GM23338 (cell line): ENCODE measurements around the gene MICAL3. TPM values are rescaled to one million over a fixed set of nuclear protein-coding genes. Genes with fewer than 3 reads are reported as not detected.

Source experiments
- ATAC-seq: fragments of 200-7000 bp; cut with Tn5 transposase; 3 replicates; pipeline ENCODE4 v1.9.1; 2020
- DNase-seq: peaks from one replicate; pipeline ENCODE4 v3.0.0-alpha.2; 2015; ENCODE audit warnings: low spot score
- H2AFZ ChIP-seq: fragments of 200-600 bp; sonication (generic); 2 replicates; pipeline ENCODE4 v1.8.0; 2016; ENCODE audit warnings: antibody characterized with exemption, mild to moderate bottlenecking, moderate library complexity
- H3F3A ChIP-seq: fragments of 200-600 bp; sonication (generic); replicated peaks from 2 replicates; pipeline ENCODE4 v1.8.0; 2017; ENCODE audit warnings: antibody characterized with exemption, mixed run types, low read depth
- H3K27ac ChIP-seq: fragments of 200-600 bp; sonication (generic); 2 replicates; pipeline ENCODE4 v1.6.1; 2016; ENCODE audit warnings: low read depth
- H3K27me3 ChIP-seq: fragments of 200-600 bp; sonication (generic); 2 replicates; pipeline ENCODE4 v1.8.0; 2016; ENCODE audit warnings: mild to moderate bottlenecking, mixed run types, moderate library complexity; ENCODE audit not compliant: insufficient read depth
- H3K36me3 ChIP-seq: fragments of 200-600 bp; sonication (generic); 2 replicates; pipeline ENCODE4 v1.8.0; 2016; ENCODE audit warnings: mild to moderate bottlenecking; ENCODE audit not compliant: insufficient read depth
- H3K4me1 ChIP-seq: fragments of 200-600 bp; sonication (generic); 2 replicates; pipeline ENCODE4 v1.8.0; 2016; ENCODE audit warnings: mild to moderate bottlenecking, moderate library complexity; ENCODE audit not compliant: insufficient read depth
- H3K4me2 ChIP-seq: fragments of 200-600 bp; sonication (generic); 2 replicates; pipeline ENCODE4 v1.7.1; 2017; ENCODE audit warnings: mixed run types
- H3K4me3 ChIP-seq: fragments of 200-600 bp; sonication (generic); 2 replicates; pipeline ENCODE4 v1.6.1; 2016; ENCODE audit warnings: mixed run types
- H3K79me2 ChIP-seq: fragments of 200-600 bp; sonication (generic); replicated peaks from 2 replicates; pipeline ENCODE4 v1.8.0; 2017; ENCODE audit warnings: mild to moderate bottlenecking; ENCODE audit not compliant: insufficient read depth
- H3K9me2 ChIP-seq: fragments of 200-600 bp; sonication (generic); 2 replicates; pipeline ENCODE4 v1.8.0; 2017; ENCODE audit not compliant: insufficient read depth
- H4K20me1 ChIP-seq: fragments of 200-600 bp; sonication (generic); replicated peaks from 2 replicates; pipeline ENCODE4 v1.8.0; 2017; ENCODE audit warnings: mild to moderate bottlenecking; ENCODE audit not compliant: insufficient read depth
- H3K27ac Mint-ChIP-seq: 2 replicates; pipeline ENCODE4 v1.8.0; 2020; ENCODE audit warnings: inconsistent platforms, mild to moderate bottlenecking, moderate library complexity, mixed read lengths
- H3K27me3 Mint-ChIP-seq: 3 replicates; pipeline ENCODE4 v1.8.0; 2022; ENCODE audit warnings: low read depth, mild to moderate bottlenecking, moderate library complexity, mixed read lengths, inconsistent platforms; ENCODE audit not compliant: insufficient read depth, poor library complexity
- H3K36me3 Mint-ChIP-seq: 3 replicates; pipeline ENCODE4 v1.8.0; 2021; ENCODE audit warnings: low read depth, mild to moderate bottlenecking, inconsistent platforms, moderate library complexity, mixed read lengths
- H3K4me1 Mint-ChIP-seq: 3 replicates; pipeline ENCODE4 v1.8.0; 2020; ENCODE audit warnings: mild to moderate bottlenecking, inconsistent platforms, mixed read lengths
- H3K4me3 Mint-ChIP-seq: 3 replicates; pipeline ENCODE4 v1.8.0; 2021; ENCODE audit warnings: moderate library complexity, mild to moderate bottlenecking, inconsistent platforms, mixed read lengths
- H3K9me3 Mint-ChIP-seq: 3 replicates; pipeline ENCODE4 v1.8.0; 2020; ENCODE audit warnings: moderate library complexity, mild to moderate bottlenecking, inconsistent platforms, mixed read lengths
- CREB1 ChIP-seq: fragments of 250-450 bp; sonication (Bioruptor Pico); IDR thresholded peaks from 2 replicates; pipeline ENCODE4 v1.5.0; 2020; ENCODE audit warnings: low read depth, mild to moderate bottlenecking, moderate library complexity
- EZH2 ChIP-seq: fragments of 200-600 bp; sonication (generic); IDR thresholded peaks from one replicate; pipeline ENCODE4 v1.8.0; 2017; ENCODE audit warnings: antibody characterized with exemption, mild to moderate bottlenecking, low read depth; ENCODE audit not compliant: unreplicated experiment
- EZH2phosphoT487 ChIP-seq: fragments of 200-600 bp; sonication (generic); IDR thresholded peaks from one replicate; pipeline ENCODE4 v1.8.1; 2018; ENCODE audit warnings: antibody characterized with exemption; ENCODE audit not compliant: unreplicated experiment
- NANOG ChIP-seq: IDR thresholded peaks from 2 replicates; pipeline ENCODE4 v1.6.1; 2016; ENCODE audit warnings: antibody characterized with exemption, borderline replicate concordance
- REST ChIP-seq: IDR thresholded peaks from one replicate; pipeline ENCODE4 v1.6.1; 2018; ENCODE audit warnings: antibody characterized with exemption; ENCODE audit not compliant: unreplicated experiment
- STAT1 ChIP-seq: IDR thresholded peaks from one replicate; pipeline ENCODE4 v1.6.1; 2016; ENCODE audit warnings: antibody characterized with exemption; ENCODE audit not compliant: unreplicated experiment
- polyA plus RNA-seq: library from polyadenylated mRNA; unstranded; fragments of >200 nt; fragmentation: Nextera tagmentation; extraction: Ambion mirVana; gene quantifications from 2 replicates; pipeline ENCODE4 v1.2.1, GENCODE V29; 2016
- total RNA-seq: library from RNA; depleted of rRNA; stranded (reverse); fragments of >200 nt; shearing (Covaris generic); gene quantifications from 2 replicates; pipeline ENCODE4 v1.2.3, GENCODE V29; 2014

The MICAL3 gene
- total and polyA plus RNA-seq, 2 experiments from 2014 or later: 10.1 to 33.9 TPM

- H3K27ac ChIP-seq: no peak overlapping the region
- H3F3A ChIP-seq: peaks cover 3% of the 10 kb centered on the region; the same call in 1 of the 2 replicates
- Mint-ChIP-seq H3K9me3 (no peaks in the 10 kb centered on the region), H3K4me3 (no peak overlapping the region), H3K27me3 (peaks cover 4% of the 10 kb centered on the region), H3K36me3 (no peaks in the 10 kb centered on the region), H3K4me1 (peaks cover 34% of the 10 kb centered on the region), H3K27ac (no peak overlapping the region)
- H3K36me3 ChIP-seq: no peaks in the 10 kb centered on the region
- H2AFZ ChIP-seq: no peak overlapping the region
- ATAC-seq (no peak), DNase-seq (no peak)
- H3K9me2 ChIP-seq: no peaks in the 10 kb centered on the region
- no peaks in the 10 kb centered on the region for H3K27me3 ChIP-seq
- no peak overlapping the region for H3K4me3 ChIP-seq
- peaks cover 37% of the 10 kb centered on the region for H4K20me1 ChIP-seq
- peaks cover 93% of the 10 kb centered on the region for H3K79me2 ChIP-seq
- TF ChIP-seq EZH2phosphoT487 (no peak), STAT1 (no peak), CREB1 (CRISPR knock-in tag) (no peak), EZH2 (no peak)
- peaks cover 18% of the 10 kb centered on the region for H3K4me1 ChIP-seq
- H3K4me2 ChIP-seq: no peak overlapping the region
Observed at GRCh38 chr22:17914474-17914873, 109.9 kb downstream of the MICAL3 start.

- peaks cover 35% of the 10 kb centered on the region for H4K20me1 ChIP-seq
- no peak for ATAC-seq
- H3K27me3 ChIP-seq: no peaks in the 10 kb centered on the region
- no peaks in the 10 kb centered on the region for H3K36me3 ChIP-seq
- H3K4me1 ChIP-seq: peaks cover 12% of the 10 kb centered on the region; the same call in 1 of the 2 replicates
- H3K9me3 Mint-ChIP-seq: no peaks in the 10 kb centered on the region
- H3F3A ChIP-seq: no peaks in the 10 kb centered on the region
- H3K79me2 ChIP-seq: peaks cover 93% of the 10 kb centered on the region
- H3K36me3 Mint-ChIP-seq: no peaks in the 10 kb centered on the region
- no peak overlapping the region for H3K27ac ChIP-seq
- H2AFZ ChIP-seq: no peak overlapping the region
- H3K27ac Mint-ChIP-seq: no peak overlapping the region
- peaks cover 3% of the 10 kb centered on the region for H3K27me3 Mint-ChIP-seq
- DNase-seq: no peak
- TF ChIP-seq REST: no peak
- no peak for TF ChIP-seq NANOG
- TF ChIP-seq EZH2phosphoT487: no peak
- TF ChIP-seq EZH2: no peak
- H3K4me3 ChIP-seq: no peak overlapping the region
- H3K9me2 ChIP-seq: no peaks in the 10 kb centered on the region
- no peak overlapping the region for H3K4me3 Mint-ChIP-seq
- H3K4me1 Mint-ChIP-seq: peaks cover 32% of the 10 kb centered on the region
- no peak overlapping the region for H3K4me2 ChIP-seq
Observed at GRCh38 chr22:17913801-17914347, 110.5 kb downstream of the MICAL3 start.
